ENCODE measurements around the gene UBE2F.

- TF ChIP-seq CTCF (IDR thresholded peaks at IDR 0.05): peak; percentile 92 to 99 (median 95)
- peak in 1 of 3 donors; percentile 11 for TF ChIP-seq POLR2A (IDR thresholded peaks at IDR 0.05)
These were observed 43.2 kb upstream of the UBE2F start for GRCh38 chr2:237923481-237924163.
